Measurements from ENCODE around the gene PDIA5.

Gene PDIA5

DNA sequence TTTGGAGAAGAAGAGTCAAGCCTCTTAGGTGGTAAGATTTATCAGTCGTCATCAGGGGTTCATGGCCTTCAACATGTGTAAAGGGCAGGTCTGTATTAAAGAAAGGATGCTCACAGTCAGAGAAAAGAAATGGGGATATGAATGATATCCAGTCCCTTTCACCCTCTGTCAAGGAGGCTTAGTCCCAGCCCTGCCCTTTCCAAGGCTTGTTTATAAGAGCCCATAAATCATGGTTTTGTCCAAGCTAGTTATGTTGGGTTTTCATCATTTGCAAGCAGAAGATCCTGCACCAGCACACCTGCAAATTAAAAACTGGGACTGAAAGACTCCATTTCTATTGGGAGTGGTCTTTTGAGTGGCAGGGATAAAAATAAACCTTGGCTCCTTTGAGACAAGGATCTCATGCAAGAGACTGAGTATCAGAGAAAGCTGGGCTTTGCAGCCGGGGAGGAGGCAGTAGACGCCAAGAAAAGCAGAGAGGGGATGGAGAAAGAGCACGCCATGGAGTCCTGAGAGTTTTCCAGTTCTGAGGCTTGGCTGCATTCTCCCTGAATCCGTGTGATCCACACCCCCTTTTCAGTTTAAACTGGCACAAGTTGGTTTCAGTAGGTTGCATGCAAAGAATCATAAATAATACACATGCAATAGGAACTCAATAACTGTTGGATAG lies 12.6 kb upstream of the PDIA5 start:
- Histone ChIP-seq H3K27me3 (ENCODE audit: insufficient read depth, low read depth) (no peaks in the 10 kb centered on the region), H3K4me2 (no peak overlapping the region), H4K20me1 (ENCODE audit: insufficient read depth) (no peaks in the 10 kb centered on the region), H3K4me3 (IDR thresholded peaks at IDR 0.05; ENCODE audit: insufficient read depth, low read depth, low read length) (no peak overlapping the region), H3K79me2 (ENCODE audit: insufficient read depth, low read depth) (no peaks in the 10 kb centered on the region), H3K9ac (no peak overlapping the region), H2AFZ (ENCODE audit: low read depth) (no peak overlapping the region), H3K36me3 (ENCODE audit: insufficient read depth) (no peaks in the 10 kb centered on the region), H3K27ac (no peak overlapping the region), H3K4me1 (ENCODE audit: low read depth, poor library complexity, severe bottlenecking) (no peaks in the 10 kb centered on the region)
- TF ChIP-seq, protein P1, sequence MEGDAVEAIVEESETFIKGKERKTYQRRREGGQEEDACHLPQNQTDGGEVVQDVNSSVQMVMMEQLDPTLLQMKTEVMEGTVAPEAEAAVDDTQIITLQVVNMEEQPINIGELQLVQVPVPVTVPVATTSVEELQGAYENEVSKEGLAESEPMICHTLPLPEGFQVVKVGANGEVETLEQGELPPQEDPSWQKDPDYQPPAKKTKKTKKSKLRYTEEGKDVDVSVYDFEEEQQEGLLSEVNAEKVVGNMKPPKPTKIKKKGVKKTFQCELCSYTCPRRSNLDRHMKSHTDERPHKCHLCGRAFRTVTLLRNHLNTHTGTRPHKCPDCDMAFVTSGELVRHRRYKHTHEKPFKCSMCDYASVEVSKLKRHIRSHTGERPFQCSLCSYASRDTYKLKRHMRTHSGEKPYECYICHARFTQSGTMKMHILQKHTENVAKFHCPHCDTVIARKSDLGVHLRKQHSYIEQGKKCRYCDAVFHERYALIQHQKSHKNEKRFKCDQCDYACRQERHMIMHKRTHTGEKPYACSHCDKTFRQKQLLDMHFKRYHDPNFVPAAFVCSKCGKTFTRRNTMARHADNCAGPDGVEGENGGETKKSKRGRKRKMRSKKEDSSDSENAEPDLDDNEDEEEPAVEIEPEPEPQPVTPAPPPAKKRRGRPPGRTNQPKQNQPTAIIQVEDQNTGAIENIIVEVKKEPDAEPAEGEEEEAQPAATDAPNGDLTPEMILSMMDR (conservative IDR thresholded peaks at IDR 0.05; ENCODE audit: low read depth, low read length): no peak

DNA sequence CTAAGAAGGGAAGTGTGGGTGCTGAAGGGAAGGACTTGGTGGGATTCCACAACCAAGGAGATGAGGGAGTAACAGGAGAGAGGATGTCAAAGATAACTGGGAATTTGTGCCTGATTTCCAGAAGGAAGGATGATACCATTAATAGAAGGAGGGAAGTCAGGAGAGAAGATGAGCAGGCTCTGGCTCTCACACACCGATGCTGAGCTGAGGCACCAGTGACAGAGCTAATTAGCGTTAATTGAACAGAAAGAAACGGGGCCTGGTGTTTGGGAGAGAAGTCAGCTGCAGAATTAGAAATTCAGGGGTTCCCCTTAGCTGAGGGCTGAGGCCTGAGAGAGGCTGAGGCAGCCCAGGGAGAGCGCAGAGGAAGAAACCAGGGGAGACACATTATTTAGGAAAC lies 11.9 kb upstream of the PDIA5 start:
- no peak overlapping the region for H3K9ac ChIP-seq
- no peaks in the 10 kb centered on the region for H4K20me1 ChIP-seq (ENCODE audit: insufficient read depth)
- H3K27ac ChIP-seq: no peak overlapping the region
- H3K4me3 ChIP-seq (IDR thresholded peaks at IDR 0.05; ENCODE audit: insufficient read depth, low read depth, low read length): no peak overlapping the region
- H3K4me1 ChIP-seq (ENCODE audit: low read depth, poor library complexity, severe bottlenecking): no peaks in the 10 kb centered on the region
- H3K4me2 ChIP-seq: no peak overlapping the region
- H3K36me3 ChIP-seq (ENCODE audit: insufficient read depth): no peaks in the 10 kb centered on the region
- no peaks in the 10 kb centered on the region for H3K79me2 ChIP-seq (ENCODE audit: insufficient read depth, low read depth)
- TF ChIP-seq, protein P1 (conservative IDR thresholded peaks at IDR 0.05; ENCODE audit: low read depth, low read length): no peak
- H2AFZ ChIP-seq (ENCODE audit: low read depth): no peak overlapping the region
- H3K27me3 ChIP-seq (ENCODE audit: insufficient read depth, low read depth): no peaks in the 10 kb centered on the region

DNA sequence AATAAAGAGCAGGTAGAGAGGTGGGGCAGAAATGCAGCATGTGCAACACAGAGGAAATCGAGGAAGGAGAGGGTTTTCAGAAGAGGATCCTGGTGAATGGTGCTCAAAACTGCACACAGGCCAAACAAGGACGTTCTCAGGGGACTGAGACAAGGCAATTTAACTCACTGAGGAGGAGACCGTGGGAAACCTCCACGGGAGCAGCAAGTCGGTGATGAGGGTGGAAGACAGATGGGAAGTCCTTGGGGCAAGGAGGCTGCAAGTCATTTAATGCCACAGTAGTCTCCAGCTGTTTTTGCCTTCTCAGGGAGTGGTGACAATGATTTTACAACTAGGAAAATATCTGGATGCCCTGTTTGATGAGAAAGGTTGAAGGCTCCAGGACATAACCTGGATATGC lies 11.5 kb upstream of the PDIA5 start:
- Histone ChIP-seq H3K4me2 (no peak overlapping the region), H3K27me3 (ENCODE audit: insufficient read depth, low read depth) (no peaks in the 10 kb centered on the region), H3K79me2 (ENCODE audit: insufficient read depth, low read depth) (no peaks in the 10 kb centered on the region), H3K9ac (no peak overlapping the region), H4K20me1 (ENCODE audit: insufficient read depth) (no peaks in the 10 kb centered on the region), H3K27ac (no peak overlapping the region), H3K4me3 (IDR thresholded peaks at IDR 0.05; ENCODE audit: insufficient read depth, low read depth, low read length) (no peak overlapping the region), H3K4me1 (ENCODE audit: low read depth, poor library complexity, severe bottlenecking) (no peaks in the 10 kb centered on the region), H3K36me3 (ENCODE audit: insufficient read depth) (no peaks in the 10 kb centered on the region), H2AFZ (ENCODE audit: low read depth) (no peak overlapping the region)
- TF ChIP-seq, protein P1 (conservative IDR thresholded peaks at IDR 0.05; ENCODE audit: low read depth, low read length): no peak

DNA sequence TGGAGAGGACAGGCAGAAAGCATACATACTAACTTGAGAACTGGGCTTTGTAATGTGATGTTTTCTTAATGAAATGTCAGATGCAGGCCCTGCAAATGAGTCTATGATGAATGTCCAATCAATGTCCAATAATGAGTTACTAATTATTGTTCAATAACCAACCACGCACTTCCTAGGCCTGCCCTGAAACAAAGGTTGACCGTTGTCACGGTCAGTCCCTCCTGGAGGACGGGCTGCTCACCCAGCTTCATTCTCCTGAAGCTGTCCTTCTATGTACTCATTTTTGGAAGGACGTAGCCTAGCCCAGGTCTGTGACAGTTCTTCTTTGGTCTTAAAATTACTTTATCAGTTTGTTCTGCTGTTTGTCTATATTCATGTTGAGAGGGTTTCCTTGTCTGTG lies 8.3 kb upstream of the PDIA5 start:
- Histone ChIP-seq H3K4me1 (ENCODE audit: low read depth, poor library complexity, severe bottlenecking) (no peaks in the 10 kb centered on the region), H3K9ac (no peak overlapping the region), H3K27me3 (ENCODE audit: insufficient read depth, low read depth) (no peaks in the 10 kb centered on the region), H3K79me2 (ENCODE audit: insufficient read depth, low read depth) (no peaks in the 10 kb centered on the region), H3K27ac (no peak overlapping the region), H3K36me3 (ENCODE audit: insufficient read depth) (no peaks in the 10 kb centered on the region), H4K20me1 (ENCODE audit: insufficient read depth) (no peaks in the 10 kb centered on the region), H2AFZ (ENCODE audit: low read depth) (no peak overlapping the region), H3K4me3 (IDR thresholded peaks at IDR 0.05; ENCODE audit: insufficient read depth, low read depth, low read length) (no peak overlapping the region), H3K4me2 (no peak overlapping the region)
- TF ChIP-seq, protein P1 (conservative IDR thresholded peaks at IDR 0.05; ENCODE audit: low read depth, low read length): no peak

Data from KMS-11 (cell line).